ENCODE data around the gene TMEM273.
"Not testable (repeated sequence)": the region's sequence is repeated elsewhere in the genome, so short reads cannot be mapped to it uniquely, and the experiment has no call there.

TMEM273 gene

GRCh38 chr10:49218480-49218879, 30.3 kb upstream of the TMEM273 start:
- Mint-ChIP-seq H3K4me1 (peaks cover 3 to 11% of the 10 kb centered on the region in 2 donors), H3K9me3 (peaks cover 3% of the 10 kb centered on the region in 2 donors), H3K4me3 (no peak overlapping the region), H3K27me3 (peaks cover 17 to 26% of the 10 kb centered on the region in 2 donors), H3K27ac (no peak overlapping the region), H3K36me3 (no peaks in the 10 kb centered on the region)
- ATAC-seq (replicated peaks) (no peak), DNase-seq (no peak)

- Mint-ChIP-seq H3K9me3 (peaks cover 3% of the 10 kb centered on the region in 2 donors), H3K4me1 (peaks cover 3 to 15% of the 10 kb centered on the region in 2 donors), H3K4me3 (no peak overlapping the region), H3K27ac (no peak overlapping the region), H3K36me3 (no peaks in the 10 kb centered on the region), H3K27me3 (peaks cover 21 to 26% of the 10 kb centered on the region in 2 donors)
- ATAC-seq (replicated peaks) = no peak
- DNase-seq = no peak
These were observed 29.5 kb upstream of the TMEM273 start for GRCh38 chr10:49217645-49218044.

DNA sequence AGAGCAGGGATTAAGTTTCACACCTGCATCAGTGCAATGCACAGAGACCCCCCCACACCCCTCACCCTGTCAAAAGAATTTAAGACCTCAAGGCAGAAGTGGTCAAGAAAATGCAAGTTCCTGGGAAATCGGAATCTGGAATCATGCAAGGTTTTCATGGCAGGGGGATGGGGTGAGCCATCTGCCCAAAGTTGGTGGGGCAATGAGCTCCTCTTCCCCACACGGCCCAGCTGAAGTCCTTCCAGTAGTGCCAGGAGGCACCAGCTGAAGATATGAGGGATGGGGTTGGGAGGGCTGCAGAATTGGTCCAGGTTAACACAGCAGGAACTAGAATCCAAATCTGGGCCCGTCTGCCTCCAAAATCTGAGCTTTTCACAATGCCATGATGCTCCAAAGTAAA, 25.0 kb upstream of the TMEM273 start:
- H3K27ac Mint-ChIP-seq = no peak overlapping the region

GRCh38 chr10:49212783-49213182, 24.6 kb upstream of the TMEM273 start:
- ATAC-seq (replicated peaks) = no peak
- Mint-ChIP-seq H3K27ac (no peak overlapping the region), H3K4me1 (peaks cover 6 to 16% of the 10 kb centered on the region in 2 donors), H3K36me3 (no peaks in the 10 kb centered on the region), H3K4me3 (no peak overlapping the region), H3K27me3 (peaks cover 14 to 22% of the 10 kb centered on the region in 2 donors), H3K9me3 (no peaks in the 10 kb centered on the region)
- DNase-seq = no peak

More for the DNA sequence above, 25.0 kb upstream of the TMEM273 start:
- Mint-ChIP-seq H3K36me3 (no peaks in the 10 kb centered on the region), H3K27me3 (peaks cover 14 to 22% of the 10 kb centered on the region in 2 donors), H3K4me1 (peaks cover 3 to 16% of the 10 kb centered on the region in 2 donors), H3K4me3 (no peak overlapping the region), H3K9me3 (no peaks in the 10 kb centered on the region)
- DNase-seq = no peak
- ATAC-seq (replicated peaks) = no peak

DNA sequence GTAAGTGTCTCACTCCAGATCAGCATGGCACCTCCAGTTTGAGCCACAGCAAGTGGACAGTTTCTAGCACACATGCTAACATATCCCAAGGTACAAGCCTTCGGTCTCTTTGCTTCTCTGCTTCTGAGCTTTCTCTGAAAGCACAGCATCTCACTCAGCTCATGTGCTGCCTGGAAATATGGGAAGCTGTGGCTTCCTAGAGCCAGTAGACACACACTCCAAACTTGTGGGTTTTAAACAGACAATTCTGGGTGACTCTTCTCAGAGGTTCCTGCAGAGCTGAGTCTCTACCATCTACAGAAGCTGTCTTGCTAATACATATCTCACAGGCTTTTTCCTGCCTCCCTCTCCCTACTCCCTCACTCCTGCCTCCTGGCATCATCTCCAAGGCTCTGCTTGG, 23.9 kb upstream of the TMEM273 start:
- no peak for ATAC-seq (replicated peaks)
- Mint-ChIP-seq H3K36me3 (no peaks in the 10 kb centered on the region), H3K9me3 (no peaks in the 10 kb centered on the region), H3K27me3 (peaks cover 14 to 22% of the 10 kb centered on the region in 2 donors), H3K4me3 (no peak overlapping the region), H3K27ac (no peak overlapping the region), H3K4me1 (peaks cover 3 to 17% of the 10 kb centered on the region in 2 donors)
- DNase-seq = no peak

- peaks cover 27 to 35% of the 10 kb centered on the region in 2 donors for H3K27me3 Mint-ChIP-seq
- peaks cover 3% of the 10 kb centered on the region in 2 donors for H3K9me3 Mint-ChIP-seq
- no peak overlapping the region for H3K4me3 Mint-ChIP-seq
- H3K27ac Mint-ChIP-seq = no peak overlapping the region
- ATAC-seq (replicated peaks) = no peak
- no peaks in the 10 kb centered on the region for H3K36me3 Mint-ChIP-seq
- peaks cover 6 to 17% of the 10 kb centered on the region in 2 donors for H3K4me1 Mint-ChIP-seq
- no peak for DNase-seq
These were observed 20.8 kb upstream of the TMEM273 start for GRCh38 chr10:49208996-49209395.

GRCh38 chr10:49207936-49208487, 19.8 kb upstream of the TMEM273 start:
- DNase-seq (no peak), ATAC-seq (replicated peaks) (no peak)
- Mint-ChIP-seq H3K36me3 (no peaks in the 10 kb centered on the region), H3K27ac (peak overlapping the region; percentile 20), H3K4me1 (peaks cover 6 to 17% of the 10 kb centered on the region in 2 donors), H3K4me3 (no peak overlapping the region), H3K27me3 (peaks cover 27 to 40% of the 10 kb centered on the region in 2 donors), H3K9me3 (peaks cover 5 to 6% of the 10 kb centered on the region in 2 donors)

GRCh38 chr10:49207113-49207512, 18.9 kb upstream of the TMEM273 start:
- Mint-ChIP-seq H3K4me3 (no peak overlapping the region), H3K27ac (no peak overlapping the region), H3K4me1 (peaks cover 6 to 12% of the 10 kb centered on the region in 2 donors), H3K9me3 (peaks cover 5 to 6% of the 10 kb centered on the region in 2 donors), H3K36me3 (no peaks in the 10 kb centered on the region), H3K27me3 (peaks cover 23 to 33% of the 10 kb centered on the region in 2 donors)
- ATAC-seq (replicated peaks) = peak; percentile 54 to 64
- DNase-seq = no peak

DNA sequence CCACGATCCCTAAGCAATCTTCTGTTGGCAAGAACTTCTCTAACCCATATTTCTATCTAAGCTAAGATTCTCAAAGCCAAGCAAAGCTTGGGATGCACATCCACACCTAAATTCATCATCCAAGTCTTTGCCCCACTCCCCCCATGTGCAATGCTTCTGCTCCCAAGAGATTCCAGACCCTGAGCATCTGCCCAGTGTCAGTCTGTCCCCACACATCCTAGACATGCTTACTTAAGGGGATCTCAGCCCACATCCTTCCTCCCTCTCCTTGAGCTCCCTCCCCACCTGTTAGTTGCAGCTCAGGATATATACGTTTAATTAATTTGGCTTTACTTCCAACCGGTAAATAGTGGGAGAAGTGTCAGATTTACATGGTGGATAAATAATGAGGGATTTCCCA, 17.0 kb upstream of the TMEM273 start:
- H3K27me3 Mint-ChIP-seq = peaks cover 22 to 33% of the 10 kb centered on the region in 2 donors
- H3K36me3 Mint-ChIP-seq = no peaks in the 10 kb centered on the region
- H3K4me3 Mint-ChIP-seq = no peak overlapping the region
- peaks cover 6 to 12% of the 10 kb centered on the region in 2 donors for H3K4me1 Mint-ChIP-seq
- H3K9me3 Mint-ChIP-seq = peaks cover 5 to 6% of the 10 kb centered on the region in 2 donors
- DNase-seq (no peak), ATAC-seq (replicated peaks) (no peak)
- H3K27ac Mint-ChIP-seq = no peak overlapping the region

DNA sequence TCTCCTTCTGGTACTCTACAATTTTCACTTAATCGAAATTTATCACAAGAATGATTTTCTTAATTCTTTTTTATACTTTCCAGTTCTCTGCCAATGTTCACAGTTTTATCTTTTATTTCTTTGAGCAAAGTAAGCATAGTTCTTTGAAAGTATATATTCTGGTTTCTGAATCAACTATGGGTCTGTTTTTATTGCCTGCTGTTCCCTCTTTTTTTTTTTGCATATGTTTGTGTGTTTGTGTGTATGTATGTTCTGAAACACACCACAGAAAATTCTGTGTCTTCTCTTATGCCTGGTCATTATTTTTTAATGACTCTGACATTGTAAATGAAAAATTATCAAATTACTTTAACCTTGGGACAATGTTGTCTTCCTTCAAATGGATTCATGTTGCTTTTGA, 15.9 kb upstream of the TMEM273 start:
- peaks cover 5 to 6% of the 10 kb centered on the region in 2 donors for H3K9me3 Mint-ChIP-seq
- no peaks in the 10 kb centered on the region for H3K36me3 Mint-ChIP-seq
- ATAC-seq (replicated peaks) (no peak), DNase-seq (no peak)
- H3K27me3 Mint-ChIP-seq = peaks cover 20 to 33% of the 10 kb centered on the region in 2 donors
- peaks cover 6 to 12% of the 10 kb centered on the region in 2 donors for H3K4me1 Mint-ChIP-seq
- H3K4me3 Mint-ChIP-seq = no peak overlapping the region
- H3K27ac Mint-ChIP-seq = no peak overlapping the region

- ATAC-seq (replicated peaks) (no peak), DNase-seq (no peak)
- Mint-ChIP-seq H3K4me3 (no peak overlapping the region), H3K27ac (no peak overlapping the region), H3K27me3 (peaks cover 16 to 40% of the 10 kb centered on the region in 2 donors), H3K9me3 (peaks cover 5 to 6% of the 10 kb centered on the region in 2 donors), H3K36me3 (no peaks in the 10 kb centered on the region), H3K4me1 (peaks cover 2 to 3% of the 10 kb centered on the region in 2 donors)
These were observed 14.1 kb upstream of the TMEM273 start for GRCh38 chr10:49202266-49202665.

DNA sequence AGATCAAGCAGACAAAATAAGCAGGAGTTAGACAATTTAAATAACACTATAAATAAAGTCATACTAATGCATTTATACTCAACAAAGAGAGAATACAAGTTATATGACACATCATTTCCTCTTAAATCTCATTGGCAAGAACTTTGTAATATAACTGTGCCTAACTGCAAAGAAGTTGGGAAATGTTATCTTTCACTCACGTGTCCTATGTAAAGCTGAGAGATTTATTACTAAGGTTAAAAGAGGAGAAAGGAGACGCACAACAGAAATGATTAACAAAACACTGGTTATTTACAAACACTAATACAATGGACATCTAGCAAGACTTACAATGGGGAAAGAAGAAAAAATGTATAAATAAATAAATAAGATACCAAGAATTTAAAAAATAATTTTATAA, 12.7 kb upstream of the TMEM273 start:
- H3K27ac Mint-ChIP-seq = no peak overlapping the region
- no peak for DNase-seq

DNA sequence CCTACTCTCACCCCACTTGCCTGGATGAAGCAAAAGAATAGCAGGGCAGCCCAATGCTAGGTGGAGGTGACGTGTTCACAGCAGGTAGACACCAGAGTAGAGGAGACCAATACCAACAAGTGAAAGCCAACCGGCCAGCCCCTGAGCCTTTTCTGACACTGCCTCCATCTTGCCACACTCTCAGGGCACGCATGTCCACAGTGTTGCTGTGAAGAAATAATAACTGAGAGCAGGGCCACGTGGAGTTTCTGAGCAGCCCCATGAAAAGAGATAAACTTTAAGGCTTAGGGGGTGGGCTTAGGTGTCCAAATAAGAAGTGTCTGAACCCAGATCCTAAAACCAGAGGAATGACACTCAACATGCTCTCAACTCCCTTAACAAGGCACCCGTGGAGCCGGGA, 9.0 kb upstream of the TMEM273 start:
- Mint-ChIP-seq H3K9me3 (peaks cover 0 to 3% of the 10 kb centered on the region in 2 donors), H3K4me3 (no peak overlapping the region), H3K36me3 (no peaks in the 10 kb centered on the region), H3K4me1 (peaks cover 3 to 16% of the 10 kb centered on the region in 2 donors), H3K27ac (no peak overlapping the region), H3K27me3 (peaks cover 0 to 8% of the 10 kb centered on the region in 2 donors)
- DNase-seq = no peak
- ATAC-seq (replicated peaks) = no peak

More for the DNA sequence above, 12.7 kb upstream of the TMEM273 start:
- H3K4me3 Mint-ChIP-seq = no peak overlapping the region
- peaks cover 5 to 6% of the 10 kb centered on the region in 2 donors for H3K9me3 Mint-ChIP-seq
- no peaks in the 10 kb centered on the region for H3K36me3 Mint-ChIP-seq
- ATAC-seq (replicated peaks) = no peak
- no peaks in the 10 kb centered on the region for H3K4me1 Mint-ChIP-seq
- peaks cover 10 to 32% of the 10 kb centered on the region in 2 donors for H3K27me3 Mint-ChIP-seq

- H3K27ac Mint-ChIP-seq; H3K36me3 Mint-ChIP-seq; H3K4me3 Mint-ChIP-seq; H3K27me3 Mint-ChIP-seq; H3K9me3 Mint-ChIP-seq; ATAC-seq (replicated peaks); DNase-seq: not testable (repeated sequence)
- peaks cover 8 to 24% of the 10 kb centered on the region in 2 donors for H3K4me1 Mint-ChIP-seq
These were observed 7.7 kb upstream of the TMEM273 start for GRCh38 chr10:49195864-49196263.

DNA sequence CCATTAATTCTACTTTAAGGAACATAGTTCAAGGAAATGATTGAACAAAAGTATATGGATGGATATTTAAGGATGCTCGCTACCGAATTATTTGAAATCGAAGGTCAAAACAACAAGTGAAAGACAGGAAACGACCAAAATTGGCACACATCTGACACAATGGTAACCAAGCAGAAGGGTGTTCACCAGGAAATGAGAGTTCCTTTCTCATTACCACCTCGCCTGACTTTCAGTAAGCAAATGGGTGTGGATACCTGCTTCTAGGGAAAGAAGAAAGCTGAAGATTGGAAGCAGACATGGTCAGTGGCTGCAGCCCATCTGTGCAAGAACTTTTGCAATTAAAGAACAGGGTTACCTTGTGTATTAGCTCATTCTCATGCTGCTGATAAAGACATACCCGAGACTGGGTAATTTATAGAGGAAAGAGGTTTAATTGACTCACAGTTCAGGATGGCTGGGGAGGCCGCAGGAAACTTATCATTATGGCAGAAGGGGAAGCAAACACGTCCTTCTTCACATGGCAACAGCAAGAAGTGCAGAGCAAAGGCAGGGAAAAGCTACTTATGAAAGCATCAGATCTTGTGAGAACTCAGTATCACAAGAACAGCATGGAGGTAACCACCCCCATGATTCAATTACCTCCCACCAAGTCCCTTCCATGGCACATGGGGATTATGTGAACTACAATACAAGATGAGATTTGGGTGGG, 6.2 kb upstream of the TMEM273 start:
- ATAC-seq (replicated peaks) (no peak), DNase-seq (no peak)
- H3K4me1 Mint-ChIP-seq = peaks cover 22 to 39% of the 10 kb centered on the region in 2 donors

More for the DNA sequence above, 6.2 kb upstream of the TMEM273 start:
- H3K4me3 Mint-ChIP-seq = no peak overlapping the region
- no peaks in the 10 kb centered on the region for H3K36me3 Mint-ChIP-seq
- H3K27me3 Mint-ChIP-seq = peaks cover 0 to 8% of the 10 kb centered on the region in 2 donors
- H3K9me3 Mint-ChIP-seq = peaks cover 0 to 5% of the 10 kb centered on the region in 2 donors
- no peak overlapping the region for H3K27ac Mint-ChIP-seq
